GM12891 (cell line): ENCODE results near the gene GCNT4. TPM values are rescaled to one million over a fixed set of nuclear protein-coding genes. Genes with fewer than 3 reads are reported as not detected.
"Not testable (repeated sequence)": the region's sequence is repeated elsewhere in the genome, so short reads cannot be mapped to it uniquely, and the experiment has no call there.

Experiments
- DNase-seq: peaks from one replicate; pipeline ENCODE4 v3.0.0; 2011; ENCODE audit warnings: low spot score; ENCODE audit not compliant: insufficient read length
- FAIRE-seq: peaks from 2 replicates; lab custom pipeline; 2011; peaks lifted over from hg19 to GRCh38; lab: Jason Lieb, UNC
- PAX5 ChIP-seq: IDR thresholded peaks from 2 replicates; pipeline ENCODE4 v1.6.1; 2011; ENCODE audit warnings: low read length, moderate library complexity, mild to moderate bottlenecking; ENCODE audit not compliant: insufficient read depth, severe bottlenecking
- POLR2A ChIP-seq: IDR thresholded peaks from 2 replicates; pipeline ENCODE4 v1.6.1; 2011; ENCODE audit warnings: low read depth, low read length, control low read depth
- POLR2AphosphoS5 ChIP-seq: IDR thresholded peaks from 2 replicates; pipeline ENCODE4 v1.6.1; 2011; ENCODE audit warnings: low read depth, low read length, control low read depth
- POU2F2 ChIP-seq: IDR thresholded peaks from 2 replicates; pipeline ENCODE4 v1.6.1; 2011; ENCODE audit warnings: low read depth, mild to moderate bottlenecking, control low read depth, low read length, moderate library complexity
- SPI1 ChIP-seq: IDR thresholded peaks from 2 replicates; pipeline ENCODE4 v1.6.1; 2011; ENCODE audit warnings: low read depth, low read length, control low read depth
- TAF1 ChIP-seq: IDR thresholded peaks from 2 replicates; pipeline ENCODE4 v1.6.1; 2011; ENCODE audit warnings: low read depth, low read length, control low read depth
- polyA plus RNA-seq: library from polyadenylated mRNA; unstranded; fragments of >200 nt; gene quantifications from one replicate; pipeline ENCODE4 v1.2.1, GENCODE V29; 2012; ENCODE audit warnings: low read depth, missing spikeins, inconsistent platforms; ENCODE audit not compliant: missing spikeins

Gene GCNT4
- polyA plus RNA-seq: 0.10 TPM

GRCh38 chr5:75052192-75053053 lies at the start of gene GCNT4:
TSS of gene GCNT4 (minus strand) at chr5:75052558. CDS start at chr5:75030037, 22,521 bp downstream.
- TF ChIP-seq SPI1 (no peak), POLR2A (no peak), POLR2AphosphoS5 (no peak), TAF1 (no peak), PAX5 (no peak), POU2F2 (no peak)
- DNase-seq (no peak), FAIRE-seq (no peak)

- FAIRE-seq, DNase-seq: not testable (repeated sequence)
These were observed 43.6 kb upstream of the GCNT4 start for GRCh38 chr5:75095956-75096355.

GRCh38 chr5:75091597-75091996 lies 39.2 kb upstream of the GCNT4 start:
- TF ChIP-seq POLR2AphosphoS5: no peak
- DNase-seq (no peak), FAIRE-seq (no peak)

- FAIRE-seq: no peak
- no peak for DNase-seq
- no peak for TF ChIP-seq PAX5
- TF ChIP-seq POLR2AphosphoS5: no peak
- TF ChIP-seq POLR2A: no peak
- no peak for TF ChIP-seq SPI1
- no peak for TF ChIP-seq TAF1
- no peak for TF ChIP-seq POU2F2
These were observed 37.3 kb upstream of the GCNT4 start for GRCh38 chr5:75089662-75090061.

- TF ChIP-seq POLR2AphosphoS5: no peak
- TF ChIP-seq PAX5: no peak
- no peak for TF ChIP-seq SPI1
- TF ChIP-seq POU2F2: no peak
- no peak for TF ChIP-seq POLR2A
- no peak for TF ChIP-seq TAF1
- DNase-seq (no peak), FAIRE-seq (no peak)
These were observed 36.8 kb upstream of the GCNT4 start for GRCh38 chr5:75089137-75089536.

- TF ChIP-seq POLR2A: no peak
- no peak for TF ChIP-seq POU2F2
- TF ChIP-seq SPI1: no peak
- TF ChIP-seq POLR2AphosphoS5: no peak
- TF ChIP-seq PAX5: no peak
- TF ChIP-seq TAF1: no peak
- FAIRE-seq (no peak), DNase-seq (no peak)
These were observed 36.3 kb upstream of the GCNT4 start for GRCh38 chr5:75088648-75089047.

- DNase-seq (no peak), FAIRE-seq (no peak)
- TF ChIP-seq SPI1: no peak
- no peak for TF ChIP-seq PAX5
- TF ChIP-seq TAF1: no peak
- TF ChIP-seq POLR2A: no peak
- TF ChIP-seq POLR2AphosphoS5: no peak
- no peak for TF ChIP-seq POU2F2
These were observed 29.2 kb upstream of the GCNT4 start for GRCh38 chr5:75081510-75081909.

GRCh38 chr5:75079346-75079745 lies 27.0 kb upstream of the GCNT4 start:
- not testable (repeated sequence) for FAIRE-seq

GRCh38 chr5:75078027-75078426 lies 25.7 kb upstream of the GCNT4 start:
- no peak for TF ChIP-seq POLR2A
- TF ChIP-seq TAF1: no peak
- TF ChIP-seq SPI1: no peak
- no peak for TF ChIP-seq POLR2AphosphoS5
- no peak for TF ChIP-seq POU2F2
- no peak for TF ChIP-seq PAX5
- FAIRE-seq (no peak), DNase-seq (no peak)

More at GRCh38 chr5:75079346-75079745, 27.0 kb upstream of the GCNT4 start:
- DNase-seq: not testable (repeated sequence)

GRCh38 chr5:75072061-75072460 lies 19.7 kb upstream of the GCNT4 start:
- DNase-seq: no peak
- no peak for FAIRE-seq
- TF ChIP-seq TAF1: no peak
- TF ChIP-seq SPI1: no peak
- no peak for TF ChIP-seq POLR2A
- TF ChIP-seq POU2F2: no peak
- TF ChIP-seq POLR2AphosphoS5: no peak
- TF ChIP-seq PAX5: no peak

GRCh38 chr5:75071100-75071499 lies 18.7 kb upstream of the GCNT4 start:
- TF ChIP-seq POU2F2 (no peak), PAX5 (no peak), POLR2A (no peak), POLR2AphosphoS5 (no peak), SPI1 (no peak), TAF1 (no peak)
- FAIRE-seq: no peak
- no peak for DNase-seq
